Prostate gland (tissue), 2 donors: ENCODE results near the gene CACNA1D. TPM values are rescaled to one million over a fixed set of nuclear protein-coding genes. Genes with fewer than 3 reads are reported as not detected.

Experiments
- DNase-seq: peaks from one replicate; pipeline ENCODE4 v3.0.0-alpha.2; 2019; ENCODE audit warnings: low spot score
- H3K27ac ChIP-seq, 2 donors: fragments of 200-600 bp; sonication (generic); 2 replicates each; pipeline ENCODE4 v1.5.1; 2017 to 2019
- H3K27me3 ChIP-seq: fragments of 200-600 bp; sonication (generic); replicated peaks from 2 replicates; pipeline ENCODE4 v1.5.1; 2019; ENCODE audit not compliant: insufficient read depth
- H3K36me3 ChIP-seq, 2 donors: fragments of 200-600 bp; sonication (generic); 1 replicate in 1 of 2; 2 replicates in 1 of 2; pipeline versions ENCODE4 v1.5.1 to v1.8.1; 2017 to 2019
- H3K4me1 ChIP-seq: fragments of 200-600 bp; sonication (generic); replicated peaks from 2 replicates; pipeline ENCODE4 v1.5.1; 2019
- H3K4me3 ChIP-seq, 2 donors: fragments of 200-600 bp; sonication (generic); 2 replicates each; pipeline ENCODE4 v1.5.1; 2017 to 2019
- H3K9me3 ChIP-seq: fragments of 200-600 bp; sonication (generic); 2 replicates; pipeline ENCODE4 v1.5.1; 2017
- CTCF ChIP-seq, 4 experiments: fragments of 200-600 bp in 2 of 4; fragments of 450-650 bp in 2 of 4; sonication (generic) in 2 of 4; IDR thresholded peaks; 1 replicate in 3 of 4; 2 replicates in 1 of 4; pipeline ENCODE4 v1.5.1; 2016 to 2019; ENCODE audit warnings: antibody characterized with exemption in 4 of 4, mild to moderate bottlenecking in 2 of 4, moderate library complexity in 2 of 4
- POLR2A ChIP-seq: fragments of 450-650 bp; IDR thresholded peaks from one replicate; pipeline ENCODE4 v1.6.1; 2016; ENCODE audit warnings: antibody characterized with exemption, mild to moderate bottlenecking
- POLR2AphosphoS5 ChIP-seq: sonication (generic); formaldehyde crosslinking; IDR thresholded peaks from one replicate; pipeline ENCODE4 v1.6.1; 2017; ENCODE audit warnings: antibody characterized with exemption
- WGBS: methylation state at CpG from one replicate; pipeline ENCODE4 v1.1.5; 2018; 5-methylcytosine and 5-hydroxymethylcytosine counted together
- intact Hi-C: fragments of 100-400 bp; cut with DNase I; formaldehyde crosslinking; loops from one replicate; pipeline ENCODE4 v1.14.2; 2022
- total RNA-seq, 2 donors: library from RNA; depleted of rRNA; stranded (reverse); fragments of >200 nt; gene quantifications; one replicate each; pipeline ENCODE4 v1.1.0, GENCODE V29; 2016

CACNA1D gene
- total RNA-seq, 2 donors from 2014 or later, result 15.5 to 45.1 TPM

- H3K4me1 ChIP-seq, result no peaks in the 10 kb centered on the region
- no peak overlapping the region for H3K4me3 ChIP-seq
- no peak overlapping the region for H3K27ac ChIP-seq
- intact Hi-C loops, result no loop called here
- no peaks in the 10 kb centered on the region for H3K9me3 ChIP-seq
- no peak for TF ChIP-seq POLR2A
- no peak for TF ChIP-seq CTCF (IDR thresholded peaks at IDR 0.05)
- no peak for TF ChIP-seq POLR2AphosphoS5
- H3K36me3 ChIP-seq, result no peaks in the 10 kb centered on the region
- 89% methylated on average over 5 of the region's 5 CpGs for WGBS
- H3K27me3 ChIP-seq, result no peaks in the 10 kb centered on the region
- DNase-seq, result no peak
Observed at GRCh38 chr3:53790470-53790869, 296.1 kb downstream of the CACNA1D start.

- no peaks in the 10 kb centered on the region for H3K4me1 ChIP-seq
- no peaks in the 10 kb centered on the region for H3K27me3 ChIP-seq
- TF ChIP-seq POLR2AphosphoS5 (no peak), CTCF (IDR thresholded peaks at IDR 0.05) (no peak), POLR2A (no peak)
- no peak overlapping the region for H3K4me3 ChIP-seq
- no peaks in the 10 kb centered on the region for H3K36me3 ChIP-seq
- no peak for DNase-seq
- intact Hi-C loops, result no loop called here
- WGBS, result 87% methylated on average over 7 of the region's 7 CpGs
- H3K9me3 ChIP-seq, result no peaks in the 10 kb centered on the region
- no peak overlapping the region for H3K27ac ChIP-seq
Observed at GRCh38 chr3:53791317-53791716, 296.9 kb downstream of the CACNA1D start.

DNA sequence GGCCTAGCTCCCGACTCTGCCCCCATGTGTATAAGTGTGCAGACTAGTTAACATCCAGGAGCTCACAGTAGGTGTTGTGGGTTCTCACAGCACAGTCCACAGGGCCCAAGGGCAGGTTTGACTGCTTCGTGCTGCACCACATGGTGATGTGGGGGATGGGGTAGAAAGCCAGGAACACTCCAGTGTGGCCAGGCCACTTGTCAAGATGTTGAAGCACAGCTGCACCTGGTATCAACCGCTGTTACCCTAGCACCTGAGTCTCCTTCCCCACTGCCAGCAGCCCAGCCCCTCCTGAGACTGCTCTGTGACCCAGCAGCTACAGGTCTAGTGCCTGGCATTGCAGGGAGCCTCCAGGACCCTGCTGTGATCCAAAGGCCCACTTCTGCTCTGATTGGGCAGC, 298.5 kb downstream of the CACNA1D start:
- intact Hi-C loops, result no loop called here
- H3K36me3 ChIP-seq, result no peaks in the 10 kb centered on the region
- WGBS, result 94% methylated on average over 3 of the region's 3 CpGs

DNA sequence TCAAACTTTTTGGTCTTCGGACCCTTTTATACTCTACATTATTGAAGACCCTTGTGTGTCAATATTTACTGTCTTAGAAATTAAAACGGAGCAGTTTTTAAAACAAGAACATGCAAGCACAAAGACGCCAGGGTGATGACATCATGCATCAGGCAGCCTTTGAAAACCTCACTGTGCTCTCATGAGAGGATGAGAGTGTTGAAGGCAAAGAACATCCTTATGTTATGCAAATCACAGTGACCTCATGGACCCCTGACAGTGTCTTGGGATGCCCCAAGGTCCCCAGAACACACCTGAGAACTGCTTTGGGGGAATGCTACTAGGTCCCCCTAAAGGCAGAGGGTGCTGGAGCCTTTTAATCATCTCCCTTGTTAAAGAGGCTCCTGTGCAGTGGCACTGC, 300.2 kb downstream of the CACNA1D start:
- no peak for TF ChIP-seq POLR2A
- Histone ChIP-seq H3K4me3 (no peak overlapping the region), H3K4me1 (no peaks in the 10 kb centered on the region), H3K27ac (no peak overlapping the region), H3K36me3 (no peaks in the 10 kb centered on the region), H3K27me3 (no peaks in the 10 kb centered on the region), H3K9me3 (no peaks in the 10 kb centered on the region)
- DNase-seq, result no peak
- 49% methylated on average over 3 of the region's 3 CpGs for WGBS
- intact Hi-C loops, result no loop called here

More for the DNA sequence above, 298.5 kb downstream of the CACNA1D start:
- no peak for TF ChIP-seq POLR2A
- no peak for TF ChIP-seq CTCF (IDR thresholded peaks at IDR 0.05)
- TF ChIP-seq POLR2AphosphoS5, result no peak
- H3K27ac ChIP-seq, result no peak overlapping the region
- H3K4me1 ChIP-seq, result no peaks in the 10 kb centered on the region
- no peak for DNase-seq
- no peaks in the 10 kb centered on the region for H3K9me3 ChIP-seq
- no peak overlapping the region for H3K4me3 ChIP-seq
- no peaks in the 10 kb centered on the region for H3K27me3 ChIP-seq

- TF ChIP-seq POLR2A, result no peak
- TF ChIP-seq POLR2AphosphoS5, result no peak
- TF ChIP-seq CTCF (IDR thresholded peaks at IDR 0.05), result no peak
- Histone ChIP-seq H3K4me1 (no peaks in the 10 kb centered on the region), H3K27me3 (no peaks in the 10 kb centered on the region), H3K27ac (no peak overlapping the region), H3K36me3 (no peaks in the 10 kb centered on the region), H3K4me3 (no peak overlapping the region), H3K9me3 (no peaks in the 10 kb centered on the region)
- no peak for DNase-seq
- intact Hi-C loops, result no loop called here
- WGBS, result 24% methylated on average over 3 of the region's 3 CpGs
Observed at GRCh38 chr3:53795176-53795575, 300.8 kb downstream of the CACNA1D start.
